SH-SY5Y (cell line): ENCODE data around the gene TMEM120B.

ENCODE experiments used
- GATA2 ChIP-seq: IDR thresholded peaks from 2 replicates; pipeline ENCODE4 v1.6.1; 2011; ENCODE audit warnings: mild to moderate bottlenecking, low read depth, low read length
- GATA3 ChIP-seq: IDR thresholded peaks from 2 replicates; pipeline ENCODE4 v1.6.1; 2011; ENCODE audit warnings: low read depth, mild to moderate bottlenecking, low read length, moderate library complexity

DNA sequence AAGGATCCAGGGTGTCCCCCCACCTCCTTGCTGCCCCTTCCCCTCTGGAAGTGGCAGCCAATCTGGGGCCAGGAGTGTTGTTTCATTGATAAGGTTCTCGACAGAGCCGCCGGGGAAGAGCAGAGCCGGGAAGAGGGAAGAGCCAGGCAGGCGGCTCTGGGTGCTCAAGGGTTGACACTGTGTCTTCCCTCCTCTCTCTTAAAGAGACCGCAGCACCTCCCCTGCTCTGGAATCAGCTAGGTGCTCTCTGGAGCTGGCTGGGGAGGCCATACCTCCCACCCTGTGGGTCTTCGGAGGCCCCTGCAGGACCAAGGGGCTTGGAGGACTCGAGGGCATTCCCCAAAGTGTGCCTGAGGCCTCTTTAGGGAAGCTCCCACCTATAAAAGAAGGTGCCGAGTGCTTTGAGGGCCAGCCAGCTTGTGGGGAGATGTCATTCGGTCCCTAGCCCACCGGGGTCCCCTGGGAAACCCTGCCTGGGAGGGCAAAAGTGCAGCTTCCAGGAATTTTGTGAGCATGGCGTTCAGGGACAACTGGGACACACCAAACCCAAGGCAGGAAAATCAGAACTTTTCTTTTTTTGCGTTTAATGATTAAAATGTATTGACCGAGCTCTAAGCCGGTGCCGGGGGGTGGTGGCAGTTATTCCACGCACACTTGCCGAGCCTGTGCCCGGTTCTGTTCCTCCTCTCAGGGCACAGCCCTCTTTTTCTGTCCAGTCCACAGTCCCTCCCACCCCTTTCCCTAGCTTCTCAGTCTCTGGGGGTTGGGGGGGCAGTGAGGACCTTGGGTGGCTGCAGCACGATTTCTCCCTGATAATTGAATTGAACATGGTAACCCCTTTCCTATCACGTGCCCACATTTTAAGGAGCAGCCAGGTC, 94.2 kb downstream of the TMEM120B start:
- no peak for TF ChIP-seq GATA2
- no peak for TF ChIP-seq GATA3
